LNCAP (cell line): ENCODE results near the gene PATJ.

Source experiments
- TF ChIP-seq, protein P1 (sequence below): fragments of 450-650 bp; IDR thresholded peaks from 2 replicates; pipeline ENCODE4 v1.5.1; 2017; ENCODE audit warnings: mild to moderate bottlenecking

The PATJ gene

GRCh38 chr1:62209931-62210595 is 467.8 kb downstream of the PATJ start:
- TF ChIP-seq, protein P1, sequence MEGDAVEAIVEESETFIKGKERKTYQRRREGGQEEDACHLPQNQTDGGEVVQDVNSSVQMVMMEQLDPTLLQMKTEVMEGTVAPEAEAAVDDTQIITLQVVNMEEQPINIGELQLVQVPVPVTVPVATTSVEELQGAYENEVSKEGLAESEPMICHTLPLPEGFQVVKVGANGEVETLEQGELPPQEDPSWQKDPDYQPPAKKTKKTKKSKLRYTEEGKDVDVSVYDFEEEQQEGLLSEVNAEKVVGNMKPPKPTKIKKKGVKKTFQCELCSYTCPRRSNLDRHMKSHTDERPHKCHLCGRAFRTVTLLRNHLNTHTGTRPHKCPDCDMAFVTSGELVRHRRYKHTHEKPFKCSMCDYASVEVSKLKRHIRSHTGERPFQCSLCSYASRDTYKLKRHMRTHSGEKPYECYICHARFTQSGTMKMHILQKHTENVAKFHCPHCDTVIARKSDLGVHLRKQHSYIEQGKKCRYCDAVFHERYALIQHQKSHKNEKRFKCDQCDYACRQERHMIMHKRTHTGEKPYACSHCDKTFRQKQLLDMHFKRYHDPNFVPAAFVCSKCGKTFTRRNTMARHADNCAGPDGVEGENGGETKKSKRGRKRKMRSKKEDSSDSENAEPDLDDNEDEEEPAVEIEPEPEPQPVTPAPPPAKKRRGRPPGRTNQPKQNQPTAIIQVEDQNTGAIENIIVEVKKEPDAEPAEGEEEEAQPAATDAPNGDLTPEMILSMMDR, result no peak

- TF ChIP-seq, protein P1, result no peak
Observed at GRCh38 chr1:62210960-62211359, 468.7 kb downstream of the PATJ start.

- TF ChIP-seq, protein P1, result no peak
Observed at GRCh38 chr1:62212411-62212810, 470.1 kb downstream of the PATJ start.

DNA sequence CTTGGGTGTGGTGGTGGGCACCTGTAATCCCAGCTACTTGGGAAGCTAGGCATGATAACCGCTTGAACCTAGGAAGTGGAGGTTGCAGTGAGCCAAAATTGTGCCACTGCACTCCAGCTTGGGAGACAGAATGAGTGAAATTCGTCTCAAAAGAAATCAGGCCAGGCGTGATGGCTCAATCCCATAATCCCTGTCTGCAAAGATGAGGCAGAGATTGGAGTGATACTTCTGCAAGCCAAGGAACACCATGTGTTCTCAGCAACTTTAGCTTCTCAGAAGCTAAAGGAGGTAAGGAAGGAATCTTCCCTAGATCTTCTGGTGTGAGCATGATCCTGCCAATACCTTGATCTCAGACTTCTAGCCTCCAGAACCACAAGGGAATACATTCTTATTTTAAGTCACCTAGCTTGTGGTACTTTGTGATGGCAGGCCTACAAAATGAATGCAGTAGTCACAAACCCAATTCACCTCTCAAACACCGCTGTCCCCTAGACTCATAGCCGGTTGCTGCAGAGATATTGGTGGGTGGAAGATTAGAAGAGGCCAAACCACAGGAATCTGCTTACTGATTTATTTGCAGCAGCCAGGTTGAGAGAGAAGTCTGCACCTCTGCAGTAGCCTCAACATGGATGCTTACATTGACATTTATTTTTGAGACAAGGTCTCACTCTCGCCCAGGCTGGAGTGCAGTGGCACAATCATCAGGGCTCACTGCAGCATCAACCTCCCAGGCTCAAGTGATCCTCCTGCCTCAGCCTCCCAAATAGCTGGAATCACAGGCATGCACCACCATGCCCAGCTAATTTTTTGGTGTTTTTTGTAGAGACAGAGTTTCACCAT is 471.0 kb downstream of the PATJ start:
- TF ChIP-seq, protein P1, result no peak

- TF ChIP-seq, protein P1, result no peak
Observed at GRCh38 chr1:62218604-62219003, 476.3 kb downstream of the PATJ start.

- TF ChIP-seq, protein P1, result no peak
Observed at GRCh38 chr1:62221171-62221570, 478.9 kb downstream of the PATJ start.

DNA sequence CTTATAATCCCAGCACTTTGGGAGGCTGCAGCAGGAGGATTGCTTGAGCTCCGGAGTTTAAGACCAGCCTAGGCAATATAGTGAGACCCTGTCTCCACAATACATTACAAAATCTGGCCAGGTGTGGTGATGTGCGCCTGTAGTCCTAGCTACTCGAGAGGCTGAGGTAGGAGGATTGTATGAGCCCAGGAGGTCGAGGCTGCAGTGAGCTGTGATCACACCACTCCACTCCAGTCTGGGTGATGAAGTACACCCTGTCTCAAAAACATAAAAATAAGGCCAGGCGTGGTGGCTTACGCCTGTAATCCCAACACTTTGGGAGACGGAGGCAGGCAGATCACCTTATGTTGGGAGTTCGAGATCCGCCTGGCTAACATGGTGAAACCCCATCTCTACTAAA is 480.0 kb downstream of the PATJ start:
- TF ChIP-seq, protein P1, result no peak
